Type B pancreatic cell (in vitro differentiated cells): Measurements from ENCODE around the gene CPHXL2. TPM values are rescaled to one million over a fixed set of nuclear protein-coding genes. Genes with fewer than 3 reads are reported as not detected.

ENCODE experiments used
- DNase-seq: peaks from one replicate; pipeline ENCODE4 v3.0.0; 2021; ENCODE audit warnings: mixed read lengths; ENCODE audit not compliant: unreplicated experiment; ENCODE audit errors: extremely low spot score
- H3K27ac Mint-ChIP-seq: 2 replicates; pipeline ENCODE4 v1.8.0; 2021; ENCODE audit warnings: mild to moderate bottlenecking, mixed read lengths
- H3K27me3 Mint-ChIP-seq: 2 replicates; pipeline ENCODE4 v1.8.0; 2021; ENCODE audit warnings: mixed read lengths
- H3K36me3 Mint-ChIP-seq: 2 replicates; pipeline ENCODE4 v1.8.0; 2021; ENCODE audit warnings: mixed read lengths
- H3K4me1 Mint-ChIP-seq: one replicate; pipeline ENCODE4 v1.8.0; 2021; ENCODE audit warnings: mixed read lengths; ENCODE audit not compliant: unreplicated experiment
- H3K4me3 Mint-ChIP-seq: 2 replicates; pipeline ENCODE4 v1.8.0; 2021; ENCODE audit warnings: mild to moderate bottlenecking, mixed read lengths
- H3K9me3 Mint-ChIP-seq: 2 replicates; pipeline ENCODE4 v1.8.0; 2021; ENCODE audit warnings: mixed read lengths
- CTCF ChIP-seq: fragments of 200-600 bp; sonication (generic); conservative IDR thresholded peaks from 2 replicates; pipeline ENCODE4 v1.5.0; 2021; ENCODE audit warnings: antibody characterized with exemption, mild to moderate bottlenecking
- long read RNA-seq: library from polyadenylated mRNA; unstranded; transcript quantifications from one replicate; pipeline ENCODE4 v2.0.0, GENCODE V29; 2020
- total RNA-seq: library from RNA; stranded (reverse); gene quantifications from 2 replicates; pipeline ENCODE4 v1.2.1, GENCODE V29; 2021; ENCODE audit warnings: low replicate concordance

CPHXL2 gene
- total RNA-seq = not detected in 2 replicates
- long read RNA-seq = 0 reads

GRCh38 chr16:75676909-75677308 lies at the start of gene CPHXL2:
Gene CPHXL2 (minus strand): TSS chr16:75677009. CDS start chr16:75676999, 10 bp downstream.
- DNase-seq = no peak
- no peak for TF ChIP-seq CTCF
- Mint-ChIP-seq H3K9me3 (no peaks in the 10 kb centered on the region), H3K4me3 (no peak within 1 kb of the TSS), H3K36me3 (peaks cover under 1% of the 10 kb centered on the region), H3K27me3 (no peaks in the 10 kb centered on the region), H3K27ac (no peak within 1 kb of the TSS), H3K4me1 (no peaks in the 10 kb centered on the region)

DNA sequence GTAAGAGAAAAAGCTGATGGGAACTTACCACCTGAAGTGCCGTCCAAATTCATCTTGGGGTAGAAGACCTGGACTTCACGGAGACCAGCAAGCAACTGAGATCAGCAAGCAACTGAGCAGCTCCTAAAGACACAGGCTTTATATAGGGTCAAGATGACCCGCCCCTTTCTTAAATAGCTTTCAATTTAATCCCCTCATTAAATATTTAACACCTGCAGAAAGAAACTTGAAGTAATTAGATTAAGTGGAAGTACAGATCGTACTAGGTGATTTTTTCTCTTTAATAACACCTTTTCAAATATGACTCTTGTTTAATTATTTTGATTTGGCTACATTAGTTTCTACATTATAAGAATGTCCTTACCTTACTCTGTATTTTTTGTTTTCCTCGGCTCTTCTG lies 49.6 kb upstream of the CPHXL2 start, which contains the start of gene CPHXL:
TSS of gene CPHXL (minus strand) at position 101 of the 400 bp plus-strand sequence. CDS start at position 53, 48 bp downstream.
- Mint-ChIP-seq H3K36me3 (no peaks in the 10 kb centered on the region), H3K27me3 (no peaks in the 10 kb centered on the region), H3K9me3 (no peaks in the 10 kb centered on the region), H3K4me3 (no peak within 1 kb of the TSS), H3K27ac (no peak within 1 kb of the TSS), H3K4me1 (no peaks in the 10 kb centered on the region)
- TF ChIP-seq CTCF = no peak
- DNase-seq = no peak

DNA sequence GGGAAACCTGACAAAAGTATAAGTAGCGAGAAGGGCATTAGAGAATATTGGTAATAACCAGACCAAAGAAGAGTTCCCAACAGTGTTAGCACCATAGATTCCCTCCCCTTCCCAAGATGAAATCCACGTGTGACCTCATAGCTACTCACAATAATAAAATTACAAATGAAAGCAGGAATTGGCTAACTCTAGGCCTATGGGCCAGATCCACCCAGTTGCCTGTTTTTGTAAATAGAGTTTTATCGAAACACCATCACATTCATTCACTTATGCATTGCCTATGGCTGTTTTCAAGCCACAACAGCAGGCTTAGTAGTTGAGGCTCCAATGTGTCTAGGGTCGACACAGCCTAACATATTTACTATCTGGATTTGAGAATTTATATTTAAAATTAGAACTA lies 41.6 kb upstream of the CPHXL2 start:
- H3K36me3 Mint-ChIP-seq = no peaks in the 10 kb centered on the region

DNA sequence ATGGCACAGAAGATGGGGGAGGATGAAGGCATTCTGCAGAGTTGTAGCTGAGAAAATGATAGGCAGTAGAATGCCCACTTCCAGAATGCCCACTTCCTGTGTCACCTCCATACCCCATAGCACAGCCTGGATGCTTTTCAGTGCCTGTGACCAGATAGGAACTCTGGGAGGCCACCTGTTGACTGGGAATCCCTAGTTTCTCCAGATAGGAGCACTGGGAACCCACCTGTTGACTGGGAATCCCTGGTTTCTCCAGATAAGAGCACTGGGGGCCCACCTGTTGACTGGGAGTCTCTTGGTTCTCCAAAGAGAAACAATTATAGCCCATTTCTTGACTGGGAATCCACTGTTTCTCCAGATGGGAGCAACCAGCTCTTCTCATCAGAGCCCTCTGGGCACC lies 37.9 kb upstream of the CPHXL2 start:
- peaks cover 4% of the 10 kb centered on the region for H3K27me3 Mint-ChIP-seq
- H3K4me3 Mint-ChIP-seq = no peak overlapping the region
- no peak for DNase-seq
- no peaks in the 10 kb centered on the region for H3K36me3 Mint-ChIP-seq
- H3K4me1 Mint-ChIP-seq = no peaks in the 10 kb centered on the region
- TF ChIP-seq CTCF = no peak
- H3K9me3 Mint-ChIP-seq = peaks cover 3% of the 10 kb centered on the region
- H3K27ac Mint-ChIP-seq = no peak overlapping the region

More for the DNA sequence above, 41.6 kb upstream of the CPHXL2 start:
- no peak for DNase-seq
- no peak for TF ChIP-seq CTCF
- H3K9me3 Mint-ChIP-seq = peaks cover 3% of the 10 kb centered on the region
- H3K27ac Mint-ChIP-seq = no peak overlapping the region
- peaks cover 4% of the 10 kb centered on the region for H3K27me3 Mint-ChIP-seq
- no peaks in the 10 kb centered on the region for H3K4me1 Mint-ChIP-seq
- H3K4me3 Mint-ChIP-seq = no peak overlapping the region

DNA sequence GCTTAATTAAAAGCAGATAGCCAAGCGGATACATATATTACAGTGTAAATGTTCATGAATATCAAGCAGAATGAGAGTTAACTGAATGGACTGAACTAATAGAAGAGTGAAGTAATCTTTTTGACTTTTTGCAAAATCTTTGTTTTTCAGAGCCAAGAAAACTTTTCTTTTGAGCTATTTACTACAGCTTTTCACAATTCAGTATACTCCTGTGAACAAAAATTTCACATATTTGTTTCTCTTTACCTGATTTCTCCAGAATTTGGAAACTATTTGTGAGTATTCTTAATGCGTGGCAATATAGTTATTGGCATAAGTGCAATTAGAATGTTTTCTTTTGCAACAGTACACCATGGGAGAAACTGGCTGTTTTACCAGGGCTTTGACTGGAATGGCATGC lies 33.5 kb upstream of the CPHXL2 start:
- Mint-ChIP-seq H3K4me1 (no peaks in the 10 kb centered on the region), H3K9me3 (no peaks in the 10 kb centered on the region), H3K27ac (no peak overlapping the region), H3K27me3 (no peaks in the 10 kb centered on the region), H3K36me3 (no peaks in the 10 kb centered on the region), H3K4me3 (no peak overlapping the region)
- no peak for TF ChIP-seq CTCF
- DNase-seq = no peak

DNA sequence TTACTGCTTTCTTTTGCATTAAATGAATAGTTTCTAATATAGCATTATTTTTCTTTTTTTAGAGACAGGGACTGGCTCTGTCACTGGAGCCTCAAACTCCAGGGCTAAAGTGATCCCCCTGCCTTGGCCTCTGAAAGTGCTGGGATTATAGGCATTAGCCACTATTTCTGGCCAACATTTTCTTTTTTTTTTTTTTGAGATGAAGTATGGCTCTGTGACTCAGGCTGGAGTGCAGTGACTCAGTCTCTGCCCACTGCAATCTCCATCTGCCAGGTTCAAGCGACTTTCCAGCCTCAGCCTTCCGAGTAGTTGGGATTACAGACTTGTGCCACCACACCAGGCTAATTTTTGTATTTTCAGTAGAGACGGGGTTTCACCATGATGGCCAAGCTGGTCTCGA lies 26.5 kb upstream of the CPHXL2 start:
- Mint-ChIP-seq H3K27me3 (no peaks in the 10 kb centered on the region), H3K4me3 (no peak overlapping the region), H3K4me1 (no peaks in the 10 kb centered on the region), H3K36me3 (no peaks in the 10 kb centered on the region), H3K27ac (no peak overlapping the region), H3K9me3 (no peaks in the 10 kb centered on the region)
- no peak for DNase-seq
- no peak for TF ChIP-seq CTCF
